K562 (cell line): ENCODE results near the gene PSAP. TPM values are rescaled to one million over a fixed set of nuclear protein-coding genes. Genes with fewer than 3 reads are reported as not detected.
"Not testable (repeated sequence)": the region's sequence is repeated elsewhere in the genome, so short reads cannot be mapped to it uniquely, and the experiment has no call there.

Experiments used
- ATAC-seq: fragments of 200-7000 bp; cut with Tn5 transposase; 3 replicates; pipeline ENCODE4 v1.9.1; 2020; ENCODE audit warnings: moderate library complexity
- BruUV-seq: library from RNA; stranded (reverse); fragments of 400-500 nt; replicated peaks from 2 replicates; lab custom pipeline; 2021; lab: Mats Ljungman, UMichigan
- CTCF ChIA-PET: fragments of 300-600 bp; formaldehyde crosslinking; extraction: SDS; loops from one replicate; lab custom pipeline; 2021; ENCODE audit warnings: low intra/inter-chr PET ratio; lab: Yijun Ruan, JAX
- POLR2A ChIA-PET: fragments of 300-600, 350-650 bp; sonication (Branson Sonifier 250); formaldehyde crosslinking; extraction: SDS; loops from one replicate; lab custom pipeline; 2021; ENCODE audit warnings: antibody characterized with exemption, inconsistent platforms; lab: Yijun Ruan, JAX
- DNase-seq, 4 experiments: peaks; one replicate each; pipeline versions ENCODE4 v3.0.0 to v3.0.0-alpha.2; 2011 to 2018; ENCODE audit warnings: low spot score in 3 of 4, mixed read lengths in 3 of 4; ENCODE audit errors: extremely low read depth in 1 of 4
- FAIRE-seq: peaks from 2 replicates; lab custom pipeline; 2011; peaks lifted over from hg19 to GRCh38; lab: Jason Lieb, UNC
- H2AFZ ChIP-seq: 2 replicates; pipeline ENCODE4 v1.6.0; 2011; ENCODE audit warnings: low read depth, low read length, control low read depth, inconsistent platforms
- H3K27ac ChIP-seq: fragments of 200-600 bp; 3 replicates; pipeline ENCODE4 v1.8.0; 2011; ENCODE audit warnings: low read depth, mild to moderate bottlenecking, control low read depth, inconsistent platforms, low read length, moderate library complexity, mixed read lengths; ENCODE audit errors: extremely low read depth
- H3K27me3 ChIP-seq, 2 experiments: fragments of 300-600 bp in 1 of 2; 2 replicates in 1 of 2; 3 replicates in 1 of 2; pipeline versions ENCODE4 v1.6.0 to v1.8.0; 2011; ENCODE audit warnings: inconsistent platforms in 2 of 2, low read length in 2 of 2, mild to moderate bottlenecking in 1 of 2, mixed read lengths in 1 of 2, moderate library complexity in 1 of 2; ENCODE audit not compliant: control insufficient read depth in 2 of 2, insufficient read depth in 2 of 2
- H3K36me3 ChIP-seq: fragments of 300-600 bp; 3 replicates; pipeline ENCODE4 v1.8.0; 2011; ENCODE audit warnings: mild to moderate bottlenecking, low read length, inconsistent platforms; ENCODE audit not compliant: control insufficient read depth, insufficient read depth
- H3K4me1 ChIP-seq, 2 experiments: fragments of 200-600 bp in 1 of 2; replicated peaks in 1 of 2; 2 replicates in 1 of 2; 3 replicates in 1 of 2; pipeline versions ENCODE4 v1.5.1 to v1.8.0; 2011; ENCODE audit warnings: inconsistent platforms in 2 of 2, low read length in 2 of 2, mild to moderate bottlenecking in 1 of 2, mixed read lengths in 1 of 2, moderate library complexity in 1 of 2; ENCODE audit not compliant: control insufficient read depth in 2 of 2, insufficient read depth in 2 of 2
- H3K4me2 ChIP-seq: 2 replicates; pipeline ENCODE4 v1.6.1; 2011; ENCODE audit warnings: low read length, control low read depth, inconsistent platforms, mixed read lengths; ENCODE audit not compliant: insufficient read depth
- H3K4me3 ChIP-seq: fragments of 200-600 bp; sonication (generic), shearing (Covaris generic); 2 replicates; pipeline ENCODE4 v1.5.1; 2016; ENCODE audit warnings: control low read depth, inconsistent platforms
- H3K79me2 ChIP-seq: fragments of 200-600 bp; 3 replicates; pipeline ENCODE4 v1.8.0; 2011; ENCODE audit warnings: low read length, inconsistent platforms; ENCODE audit not compliant: control insufficient read depth, insufficient read depth
- H3K9ac ChIP-seq, 2 experiments: 2 replicates each; pipeline versions ENCODE4 v1.6.0 to v1.6.1; 2011; ENCODE audit warnings: low read depth in 2 of 2, low read length in 2 of 2, control low read depth in 1 of 2, inconsistent platforms in 1 of 2, mild to moderate bottlenecking in 1 of 2, mixed read lengths in 1 of 2; ENCODE audit not compliant: insufficient read depth in 1 of 2
- H3K9me1 ChIP-seq: one replicate; pipeline ENCODE4 v1.6.0; 2011; ENCODE audit warnings: inconsistent platforms, mild to moderate bottlenecking, low read length, moderate library complexity; ENCODE audit not compliant: control insufficient read depth, insufficient read depth
- H3K9me3 ChIP-seq: replicated peaks from 2 replicates; pipeline ENCODE4 v1.5.1; 2011; ENCODE audit warnings: low read depth, low read length, inconsistent platforms; ENCODE audit not compliant: control insufficient read depth, insufficient read depth
- H4K20me1 ChIP-seq: replicated peaks from 2 replicates; pipeline ENCODE4 v1.6.1; 2011; ENCODE audit warnings: low read length, inconsistent platforms, mixed read lengths; ENCODE audit not compliant: control insufficient read depth, insufficient read depth
- ATF1 ChIP-seq, 2 experiments: fragments of 450-650 bp in 1 of 2; IDR thresholded peaks; 2 replicates each; pipeline ENCODE4 v1.6.1; 2016; ENCODE audit warnings: missing compliant biosample characterization in 1 of 2, missing genetic modification characterization in 1 of 2
- CTBP1 ChIP-seq: fragments of 450-650 bp; IDR thresholded peaks from 2 replicates; pipeline ENCODE4 v1.6.1; 2016; ENCODE audit warnings: borderline replicate concordance
- DMBX1 ChIP-seq: fragments of 250-450 bp; sonication (Bioruptor Pico); IDR thresholded peaks from 2 replicates; pipeline ENCODE4 v1.8.0; 2022; ENCODE audit warnings: inconsistent platforms, mild to moderate bottlenecking, moderate library complexity, borderline replicate concordance
- FOXJ2 ChIP-seq: fragments of 200-800 bp; sonication (Bioruptor generic); IDR thresholded peaks from 2 replicates; pipeline ENCODE4 v1.6.1; 2016; ENCODE audit warnings: missing genetic modification characterization, missing compliant biosample characterization
- KLF6 ChIP-seq: fragments of 250-450 bp; sonication (Bioruptor Pico); IDR thresholded peaks from 2 replicates; pipeline ENCODE4 v1.4.0; 2020; ENCODE audit warnings: mild to moderate bottlenecking, moderate library complexity, borderline replicate concordance
- L3MBTL2 ChIP-seq: fragments of 450-650 bp; IDR thresholded peaks from 2 replicates; pipeline ENCODE4 v1.6.1; 2016; ENCODE audit warnings: mild to moderate bottlenecking, moderate library complexity
- LEF1 ChIP-seq: fragments of 450-650 bp; IDR thresholded peaks from 2 replicates; pipeline ENCODE4 v1.6.1; 2016; ENCODE audit warnings: mild to moderate bottlenecking
- MTA2 ChIP-seq: fragments of 450-650 bp; IDR thresholded peaks from 2 replicates; pipeline ENCODE4 v1.6.1; 2016; ENCODE audit warnings: low read depth
- MYBL2 ChIP-seq, 2 experiments: fragments of 450-650 bp in 1 of 2; sonication (generic) in 1 of 2; formaldehyde crosslinking in 1 of 2; IDR thresholded peaks; 2 replicates each; pipeline versions ENCODE4 v1.6.1 to v1.8.1; 2017 to 2022; ENCODE audit warnings: borderline replicate concordance in 1 of 2, inconsistent platforms in 1 of 2, low read depth in 1 of 2, mild to moderate bottlenecking in 1 of 2, missing genetic modification reagents in 1 of 2, moderate library complexity in 1 of 2
- NFE2 ChIP-seq: IDR thresholded peaks from 2 replicates; pipeline ENCODE4 v1.6.1; 2014; ENCODE audit warnings: antibody characterized with exemption, low read depth
- NR2C1 ChIP-seq, 2 experiments: fragments of 450-650 bp; IDR thresholded peaks; 2 replicates each; pipeline ENCODE4 v1.6.1; 2017; ENCODE audit warnings: mild to moderate bottlenecking in 2 of 2, antibody characterized with exemption in 1 of 2, inconsistent platforms in 1 of 2, missing compliant biosample characterization in 1 of 2, missing genetic modification characterization in 1 of 2
- PYGO2 ChIP-seq: fragments of 450-650 bp; IDR thresholded peaks from 2 replicates; pipeline ENCODE4 v1.6.1; 2016; ENCODE audit warnings: mild to moderate bottlenecking, missing genetic modification characterization, moderate library complexity, missing compliant biosample characterization
- SMAD4 ChIP-seq: fragments of 250-450 bp; sonication (Bioruptor Pico); conservative IDR thresholded peaks from 2 replicates; pipeline ENCODE4 v1.8.0; 2021; ENCODE audit warnings: inconsistent platforms, mild to moderate bottlenecking, moderate library complexity
- SMARCA4 ChIP-seq: fragments of 450-650 bp; IDR thresholded peaks from 2 replicates; pipeline ENCODE4 v1.6.1; 2016
- SOX6 ChIP-seq: fragments of 450-650 bp; IDR thresholded peaks from 2 replicates; pipeline ENCODE4 v1.6.1; 2014; ENCODE audit warnings: mild to moderate bottlenecking
- TBL1XR1 ChIP-seq, 2 experiments: IDR thresholded peaks; 2 replicates each; pipeline ENCODE4 v1.6.1; 2012; ENCODE audit warnings: improper control_type of control experiment in 2 of 2, low read length in 2 of 2, mild to moderate bottlenecking in 1 of 2
- ZKSCAN1 ChIP-seq: fragments of 150-350 bp; IDR thresholded peaks from 2 replicates; pipeline ENCODE4 v1.6.1; 2016; ENCODE audit warnings: low read depth, low read length
- ZNF583 ChIP-seq: fragments of 250-450 bp; sonication (Bioruptor Pico); IDR thresholded peaks from 2 replicates; pipeline ENCODE4 v1.4.0; 2020
- ZNF778 ChIP-seq: fragments of 450-650 bp; formaldehyde crosslinking; IDR thresholded peaks from 2 replicates; pipeline ENCODE4 v1.4.0; 2020; ENCODE audit warnings: mild to moderate bottlenecking, moderate library complexity
- WGBS: fragments of 100-300 bp; shearing (Covaris generic); methylation state at CpG from one replicate; pipeline ENCODE4 v1.1.6; 2016; ENCODE audit warnings: low coverage, mixed read lengths; ENCODE audit not compliant: insufficient coverage; ENCODE audit errors: missing lambda C conversion rate; 5-methylcytosine and 5-hydroxymethylcytosine counted together
- in situ Hi-C: fragments of 300-500 bp; cut with MboI; formaldehyde crosslinking; loops from 4 replicates; pipeline ENCODE4 v1.15.0; 2018; ENCODE audit warnings: inconsistent platforms, mixed read lengths
- intact Hi-C: fragments of 100-400 bp; cut with micrococcal nuclease; formaldehyde crosslinking; loops from 2 replicates; pipeline ENCODE4 v1.14.2; 2022
- polyA plus RNA-seq, 8 experiments: library from polyadenylated mRNA; depleted of rRNA in 4 of 8; stranded (reverse) in 5 of 8; unstranded in 3 of 8; fragments of >200 nt; fragmentation: Nextera tagmentation in 2 of 8; fragmentation: Illumina TruSeq in 1 of 8; extraction: Ambion mirVana in 2 of 8; extraction: Trizol in 1 of 8; gene quantifications; 2 replicates each; pipeline versions ENCODE4 v1.2.1 to v1.2.3, GENCODE V29; 2011 to 2014; ENCODE audit warnings: inconsistent platforms in 1 of 8, missing spikeins in 1 of 8
- total RNA-seq, 7 experiments: library from RNA; depleted of rRNA in 6 of 7; stranded (reverse); fragments of >200 nt in 6 of 7; fragmentation: Illumina TruSeq in 2 of 7; extraction: Trizol in 2 of 7; gene quantifications; 2 replicates each; pipeline versions ENCODE4 v1.2.1 to v1.2.3, GENCODE V29; 2011 to 2021; ENCODE audit warnings: low replicate concordance in 1 of 7
- TF ChIP-seq, protein P1 (sequence below): sonication (generic); formaldehyde crosslinking; IDR thresholded peaks from 2 replicates; pipeline ENCODE4 v1.9.0; 2022; ENCODE audit warnings: mild to moderate bottlenecking, missing genetic modification reagents

The PSAP gene
- total and polyA plus RNA-seq, 9 of the 15 experiments (the other 6 are each of a cell fraction or from before 2014, with no cell fraction given): 245 to 700 (median 429) TPM

DNA sequence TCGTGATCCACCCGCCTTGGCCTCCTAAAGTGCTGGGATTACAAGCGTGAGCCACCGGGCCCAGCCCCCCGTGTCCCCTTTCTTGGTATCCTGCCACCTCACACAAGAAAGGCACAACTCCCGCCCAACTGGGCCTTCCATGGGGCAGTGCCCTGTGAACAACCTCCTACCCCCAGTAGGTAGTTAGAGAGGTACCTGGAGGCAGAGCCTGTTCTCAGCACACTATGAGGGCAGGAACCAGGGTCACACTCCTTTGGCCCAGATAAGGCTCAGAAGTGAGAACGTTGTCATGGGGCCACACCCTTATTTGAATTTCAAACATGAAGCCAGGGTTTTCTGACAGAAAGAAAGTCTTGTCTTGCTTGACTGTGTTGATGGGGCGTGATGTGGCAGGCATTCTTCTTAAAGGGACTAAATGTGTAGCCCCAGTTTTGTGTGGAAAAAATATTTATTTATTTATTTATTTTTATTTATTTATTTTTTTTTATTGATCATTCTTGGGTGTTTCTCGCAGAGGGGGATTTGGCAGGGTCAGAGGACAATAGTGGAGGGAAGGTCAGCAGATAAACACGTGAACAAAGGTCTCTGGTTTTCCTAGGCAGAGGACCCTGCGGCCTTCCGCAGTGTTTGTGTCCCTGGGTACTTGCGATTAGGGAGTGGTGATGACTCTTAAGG is 23.8 kb upstream of the PSAP start:
- H3K4me1 ChIP-seq: peaks cover 15 to 47% of the 10 kb centered on the region in 2 experiments
- peak overlapping the region; percentile 18 to 62; a peak in 3 of 4 replicates for H3K9ac ChIP-seq
- FAIRE-seq: peak; percentile 85
- H3K4me3 ChIP-seq; H3K27me3 ChIP-seq; H4K20me1 ChIP-seq; BruUV-seq; H3K9me3 ChIP-seq; in situ Hi-C loops; H3K36me3 ChIP-seq; H3K79me2 ChIP-seq; H3K9me1 ChIP-seq; intact Hi-C loops; TF ChIP-seq MYBL2 (CRISPR knock-in tag; IDR thresholded peaks at IDR 0.05; ENCODE audit: borderline replicate concordance); ATF1 (CRISPR knock-in tag; IDR thresholded peaks at IDR 0.05): not testable (repeated sequence)
- ATAC-seq: peak; percentile 85
- ChIA-PET POLR2A (interaction anchor here (0.6 to 4.3 kb wide), 3 partner anchors 15 to 267 kb away, joined by 3 to 34 read pairs (median 3); no protein-coding TSS in a partner anchor), CTCF (interaction anchor here (0.6 kb wide), 1 partner anchor 21 kb away, joined by 4 read pairs; no protein-coding TSS in a partner anchor)
- 7% methylated on average over 11 of the region's 13 CpGs for WGBS
- DNase-seq: peak; percentile 72 to 89 (median 74)
- H3K27ac ChIP-seq: peak overlapping the region; percentile 87
- H3K4me2 ChIP-seq: peak overlapping the region; percentile 30; the same call in 1 of the 2 replicates
- peak overlapping the region; percentile 70 for H2AFZ ChIP-seq
- TF ChIP-seq SMAD4 (CRISPR knock-in tag) (peak; percentile 68; the same call in 1 of the 2 replicates), MYBL2 (IDR thresholded peaks at IDR 0.05; ENCODE audit: low read depth) (peak; percentile 86), SOX6 (0 out of 2 replicates have a peak, but pooled peaks have one; percentile 54), L3MBTL2 (peak; percentile 88), SMARCA4 (0 out of 2 replicates have a peak, but pooled peaks have one; percentile 42), DMBX1 (CRISPR knock-in tag) (peak; percentile 57; the same call in 1 of the 2 replicates), ATF1 (tag; IDR thresholded peaks at IDR 0.05) (0 out of 2 replicates have a peak, but pooled peaks have one; percentile 23), LEF1 (peak; percentile 64), FOXJ2 (tag) (peak; percentile 28; the same call in 1 of the 2 replicates), ZKSCAN1 (peak; percentile 30; the same call in 1 of the 2 replicates), ZNF778 (CRISPR knock-in tag) (0 out of 2 replicates have a peak, but pooled peaks have one; percentile 25), TBL1XR1 (IDR thresholded peaks at IDR 0.05; ENCODE audit: low read length in 2 of 2) (0 out of 4 replicates have a peak, but pooled peaks of 1 of the 2 experiments have one; percentile 21), NR2C1 (IDR thresholded peaks at IDR 0.05) (peak; percentile 53), NR2C1 (tag; IDR thresholded peaks at IDR 0.05) (peak; percentile 45), ZNF583 (CRISPR knock-in tag) (0 out of 2 replicates have a peak, but pooled peaks have one; percentile 56), KLF6 (CRISPR knock-in tag) (peak; percentile 45; the same call in 1 of the 2 replicates), CTBP1 (peak; percentile 45; the same call in 1 of the 2 replicates), MTA2 (peak; percentile 11; the same call in 1 of the 2 replicates), NFE2 (0 out of 2 replicates have a peak, but pooled peaks have one; percentile 4), PYGO2 (tag) (0 out of 2 replicates have a peak, but pooled peaks have one; percentile 28)
- TF ChIP-seq, protein P1, sequence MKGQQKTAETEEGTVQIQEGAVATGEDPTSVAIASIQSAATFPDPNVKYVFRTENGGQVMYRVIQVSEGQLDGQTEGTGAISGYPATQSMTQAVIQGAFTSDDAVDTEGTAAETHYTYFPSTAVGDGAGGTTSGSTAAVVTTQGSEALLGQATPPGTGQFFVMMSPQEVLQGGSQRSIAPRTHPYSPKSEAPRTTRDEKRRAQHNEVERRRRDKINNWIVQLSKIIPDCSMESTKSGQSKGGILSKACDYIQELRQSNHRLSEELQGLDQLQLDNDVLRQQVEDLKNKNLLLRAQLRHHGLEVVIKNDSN (CRISPR knock-in tag): 0 out of 2 replicates have a peak, but pooled peaks have one; percentile 20
